BLaER1 (cell line): ENCODE results near the gene TMEM61.
"Not testable (repeated sequence)": the region's sequence is repeated elsewhere in the genome, so short reads cannot be mapped to it uniquely, and the experiment has no call there.

ENCODE experiments used
- H3K27ac ChIP-seq: shearing (Covaris generic); formaldehyde crosslinking; 2 replicates; pipeline ENCODE4 v1.8.1; 2022
- H3K27me3 ChIP-seq: shearing (Covaris generic); formaldehyde crosslinking; 2 replicates; pipeline ENCODE4 v1.8.1; 2022
- H3K36me3 ChIP-seq: shearing (Covaris generic); formaldehyde crosslinking; 2 replicates; pipeline ENCODE4 v1.8.1; 2022
- H3K4me1 ChIP-seq: shearing (Covaris generic); formaldehyde crosslinking; 2 replicates; pipeline ENCODE4 v1.8.1; 2022
- H3K4me2 ChIP-seq: shearing (Covaris generic); formaldehyde crosslinking; 2 replicates; pipeline ENCODE4 v1.8.1; 2022
- H3K4me3 ChIP-seq: shearing (Covaris generic); formaldehyde crosslinking; 2 replicates; pipeline ENCODE4 v1.8.1; 2022
- H3K9ac ChIP-seq: shearing (Covaris generic); formaldehyde crosslinking; 2 replicates; pipeline ENCODE4 v1.8.1; 2022
- H3K9me3 ChIP-seq: shearing (Covaris generic); formaldehyde crosslinking; 2 replicates; pipeline ENCODE4 v1.8.1; 2022
- H4K20me1 ChIP-seq: shearing (Covaris generic); formaldehyde crosslinking; 2 replicates; pipeline ENCODE4 v1.8.1; 2022
- Cebpa-rat ChIP-seq: shearing (Covaris generic); IDR thresholded peaks from 2 replicates; pipeline ENCODE4 v1.8.1; 2022

TMEM61 gene

DNA sequence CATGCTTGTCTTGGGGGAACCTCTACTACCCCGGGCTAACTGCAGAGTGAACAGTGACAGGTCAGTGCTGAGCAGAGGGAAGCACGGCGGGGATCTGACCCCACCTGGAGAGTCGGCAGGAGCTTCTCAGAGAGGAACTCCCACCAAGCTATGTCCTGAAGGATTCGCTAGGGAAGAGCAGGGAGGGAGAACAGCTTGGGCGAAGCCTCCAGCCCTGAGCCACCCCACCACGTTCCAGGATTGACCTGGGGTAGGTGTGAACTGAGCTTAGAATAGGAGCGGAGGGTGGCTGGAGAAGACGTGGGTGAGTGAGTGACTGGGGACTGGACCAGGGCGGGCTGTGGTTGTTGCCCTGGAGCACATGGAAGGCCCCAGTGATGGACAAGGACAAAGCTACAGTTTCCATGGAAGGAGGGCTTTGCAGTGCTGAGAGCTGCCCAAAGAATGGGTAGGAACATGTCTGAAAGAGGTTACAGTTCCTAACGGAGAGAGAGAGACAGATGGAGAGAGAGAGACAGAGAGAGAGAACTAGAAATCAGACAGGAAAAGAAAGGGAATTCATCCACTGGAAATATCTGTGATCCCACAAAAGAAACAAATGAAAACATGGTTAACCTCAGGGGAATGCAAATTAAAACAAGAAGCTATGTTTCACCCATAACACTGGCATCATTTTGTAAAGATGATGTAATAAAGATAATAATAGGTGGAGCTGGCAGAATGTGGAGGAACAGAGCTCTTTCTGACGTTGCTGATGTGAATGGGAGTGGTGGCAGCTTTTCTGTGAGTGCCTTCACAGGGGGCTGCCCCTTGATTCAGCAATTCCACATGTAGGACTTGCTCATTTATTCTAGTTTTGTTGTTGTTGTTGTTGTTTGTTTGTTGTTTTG is 35.5 kb downstream of the TMEM61 start:
- no peaks in the 10 kb centered on the region for H3K27me3 ChIP-seq
- no peak overlapping the region for H3K4me2 ChIP-seq
- H3K4me1 ChIP-seq, result no peaks in the 10 kb centered on the region
- no peak overlapping the region for H3K9ac ChIP-seq
- TF ChIP-seq Cebpa-rat, result no peak
- no peaks in the 10 kb centered on the region for H3K9me3 ChIP-seq
- no peaks in the 10 kb centered on the region for H4K20me1 ChIP-seq
- no peak overlapping the region for H3K27ac ChIP-seq
- no peaks in the 10 kb centered on the region for H3K36me3 ChIP-seq
- H3K4me3 ChIP-seq, result no peak overlapping the region

DNA sequence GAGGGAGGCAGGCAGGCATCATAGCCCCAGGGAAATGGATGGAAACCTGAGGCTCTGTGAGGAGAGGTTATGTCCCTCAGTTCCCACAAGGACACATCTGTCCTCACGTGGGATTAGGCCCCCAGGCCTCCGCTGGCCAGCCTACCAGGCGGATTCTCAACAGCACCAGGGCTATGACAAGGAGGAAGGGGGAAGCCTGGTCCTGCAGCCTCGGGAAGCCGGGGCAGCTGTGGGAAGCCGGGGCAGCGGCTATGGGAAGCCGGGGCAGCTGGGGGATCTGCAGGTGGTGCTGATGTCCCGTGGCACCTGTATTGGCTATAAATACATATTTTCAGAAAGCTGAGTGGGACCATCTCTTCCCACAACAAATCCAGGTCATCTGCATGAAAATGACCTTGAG is 38.0 kb downstream of the TMEM61 start:
- no peak overlapping the region for H3K4me3 ChIP-seq

DNA sequence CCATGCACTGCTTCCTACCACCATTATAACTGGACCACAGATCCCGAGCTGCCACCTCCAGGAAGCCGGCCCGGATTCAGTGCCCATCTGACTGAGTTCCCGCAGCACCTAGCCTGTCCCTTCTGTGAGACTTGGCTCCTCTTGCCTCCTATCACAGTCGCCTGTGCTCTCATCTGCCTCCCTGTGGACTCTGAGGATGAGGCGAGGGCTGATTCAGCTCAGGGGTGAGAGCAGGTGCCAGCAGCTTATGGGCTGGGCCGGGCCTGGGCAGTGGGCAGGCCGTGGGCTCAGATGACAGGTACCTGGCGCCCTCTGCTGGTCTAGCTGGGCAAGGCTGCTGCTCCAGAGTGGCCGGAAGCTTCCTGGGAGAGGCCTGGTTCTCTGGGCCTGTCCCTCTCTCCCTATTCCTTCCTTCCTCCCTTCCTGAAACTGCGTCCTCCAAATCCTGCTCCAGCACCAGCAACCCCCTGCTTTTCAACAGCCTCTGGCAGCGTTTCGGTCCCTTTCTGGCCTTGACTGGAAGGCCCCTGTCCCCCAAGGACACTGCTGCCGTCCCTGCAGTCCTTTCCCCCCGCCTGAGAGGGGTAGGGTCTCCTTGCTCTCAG is 41.6 kb downstream of the TMEM61 start:
- Histone ChIP-seq H3K4me3 (no peak overlapping the region), H3K36me3 (no peaks in the 10 kb centered on the region), H4K20me1 (no peaks in the 10 kb centered on the region), H3K9me3 (no peaks in the 10 kb centered on the region), H3K9ac (no peak overlapping the region), H3K27me3 (no peaks in the 10 kb centered on the region), H3K4me2 (no peak overlapping the region), H3K4me1 (no peaks in the 10 kb centered on the region), H3K27ac (no peak overlapping the region)
- TF ChIP-seq Cebpa-rat, result no peak

More for the DNA sequence above, 38.0 kb downstream of the TMEM61 start:
- Histone ChIP-seq H3K9me3 (no peaks in the 10 kb centered on the region), H3K27ac (no peak overlapping the region), H3K4me1 (no peaks in the 10 kb centered on the region), H4K20me1 (no peaks in the 10 kb centered on the region), H3K36me3 (no peaks in the 10 kb centered on the region), H3K9ac (no peak overlapping the region), H3K27me3 (no peaks in the 10 kb centered on the region), H3K4me2 (no peak overlapping the region)
- no peak for TF ChIP-seq Cebpa-rat

DNA sequence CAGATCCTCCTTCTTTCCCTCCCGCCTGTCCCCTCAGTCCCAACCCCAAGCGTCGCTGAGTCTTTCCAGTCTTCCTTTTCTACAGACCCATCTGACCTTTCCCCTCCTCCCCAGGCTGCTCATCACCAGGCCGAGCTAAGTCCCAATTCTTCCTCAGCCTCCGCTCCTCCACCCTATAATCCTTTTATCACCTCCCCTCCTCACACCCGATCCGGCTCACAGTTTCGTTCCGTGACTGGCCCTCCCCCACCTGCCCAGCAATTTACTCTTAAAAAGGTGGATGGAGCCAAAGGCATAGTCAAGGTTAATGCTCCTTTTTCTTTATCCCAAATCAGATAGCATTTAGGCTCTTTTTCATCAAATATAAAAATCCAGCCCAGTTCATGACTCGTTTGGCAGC is 43.7 kb downstream of the TMEM61 start:
- not testable (repeated sequence) for H3K36me3 ChIP-seq, H3K27ac ChIP-seq, H4K20me1 ChIP-seq, H3K4me1 ChIP-seq, H3K4me3 ChIP-seq, H3K27me3 ChIP-seq, H3K9ac ChIP-seq, H3K9me3 ChIP-seq, H3K4me2 ChIP-seq

DNA sequence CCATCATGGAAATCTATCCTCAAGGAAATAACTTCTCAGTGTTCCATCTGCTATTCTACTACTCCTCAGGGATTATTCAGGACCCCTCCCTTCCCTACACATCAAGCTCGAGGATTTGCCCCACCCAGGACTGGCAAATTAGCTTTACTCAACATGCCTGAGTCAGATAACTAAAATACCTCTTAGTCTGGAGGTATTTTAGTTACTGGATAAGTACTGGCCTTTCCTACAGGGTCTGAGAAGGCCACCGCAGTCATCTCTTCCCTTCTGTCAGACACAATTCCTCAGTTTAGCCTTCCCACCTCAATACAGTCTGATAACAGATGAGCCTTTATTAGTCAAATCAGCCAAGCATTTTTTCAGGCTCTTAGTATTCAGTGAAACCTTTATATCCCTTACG is 46.3 kb downstream of the TMEM61 start:
- H3K27me3 ChIP-seq, H3K36me3 ChIP-seq, H3K4me1 ChIP-seq, H4K20me1 ChIP-seq, H3K9ac ChIP-seq, H3K4me2 ChIP-seq, H3K27ac ChIP-seq, H3K4me3 ChIP-seq, H3K9me3 ChIP-seq: not testable (repeated sequence)

DNA sequence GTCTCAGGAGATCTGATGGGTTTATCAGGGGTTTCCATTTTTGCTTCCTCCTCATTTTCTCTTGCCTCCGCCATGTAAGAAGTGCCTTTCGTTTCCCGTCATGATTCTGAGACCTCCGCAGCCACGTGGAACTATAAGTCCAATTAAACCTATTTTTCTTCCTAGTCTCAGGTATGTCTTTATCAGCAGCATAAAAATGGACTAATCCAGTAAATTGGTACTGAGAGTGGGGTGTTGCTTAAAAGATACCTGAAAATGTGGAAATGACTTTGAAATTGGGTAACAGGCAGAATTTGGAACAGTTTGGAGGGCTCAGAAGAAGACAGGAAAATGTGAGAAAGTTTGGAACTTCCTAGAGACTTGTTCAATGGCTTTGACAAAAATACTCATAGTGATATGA is 50.7 kb downstream of the TMEM61 start:
- H3K4me2 ChIP-seq, H3K27me3 ChIP-seq, H3K9ac ChIP-seq, H3K36me3 ChIP-seq, H4K20me1 ChIP-seq, H3K4me3 ChIP-seq, H3K9me3 ChIP-seq, H3K27ac ChIP-seq, H3K4me1 ChIP-seq: not testable (repeated sequence)

DNA sequence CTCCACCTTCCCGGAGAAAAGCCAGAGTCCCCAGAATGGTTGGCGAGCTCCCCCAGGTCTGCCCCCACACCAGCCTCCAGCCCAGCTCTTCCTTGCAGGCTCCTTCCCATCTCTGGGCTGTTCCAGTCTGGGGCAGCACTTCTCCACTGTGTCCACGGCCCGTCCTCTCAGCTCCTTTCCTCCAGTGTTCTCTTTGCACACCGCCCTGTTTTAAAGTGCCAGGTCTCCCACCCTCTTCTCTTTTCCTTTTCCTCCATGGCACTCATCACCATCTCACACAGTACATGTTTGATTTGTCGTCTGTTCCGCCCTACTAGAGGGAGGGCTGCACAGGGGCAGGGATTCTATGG is 52.8 kb downstream of the TMEM61 start:
- no peak for TF ChIP-seq Cebpa-rat
- H3K27ac ChIP-seq, result no peak overlapping the region
- no peaks in the 10 kb centered on the region for H3K27me3 ChIP-seq
- H4K20me1 ChIP-seq, result no peaks in the 10 kb centered on the region
- H3K9ac ChIP-seq, result no peak overlapping the region
- no peak overlapping the region for H3K4me3 ChIP-seq
- H3K4me2 ChIP-seq, result no peak overlapping the region
- H3K4me1 ChIP-seq, result no peaks in the 10 kb centered on the region
- H3K36me3 ChIP-seq, result no peaks in the 10 kb centered on the region
- 0 out of 2 replicates have a peak, but pooled peaks cover 3% of the 10 kb centered on the region for H3K9me3 ChIP-seq

DNA sequence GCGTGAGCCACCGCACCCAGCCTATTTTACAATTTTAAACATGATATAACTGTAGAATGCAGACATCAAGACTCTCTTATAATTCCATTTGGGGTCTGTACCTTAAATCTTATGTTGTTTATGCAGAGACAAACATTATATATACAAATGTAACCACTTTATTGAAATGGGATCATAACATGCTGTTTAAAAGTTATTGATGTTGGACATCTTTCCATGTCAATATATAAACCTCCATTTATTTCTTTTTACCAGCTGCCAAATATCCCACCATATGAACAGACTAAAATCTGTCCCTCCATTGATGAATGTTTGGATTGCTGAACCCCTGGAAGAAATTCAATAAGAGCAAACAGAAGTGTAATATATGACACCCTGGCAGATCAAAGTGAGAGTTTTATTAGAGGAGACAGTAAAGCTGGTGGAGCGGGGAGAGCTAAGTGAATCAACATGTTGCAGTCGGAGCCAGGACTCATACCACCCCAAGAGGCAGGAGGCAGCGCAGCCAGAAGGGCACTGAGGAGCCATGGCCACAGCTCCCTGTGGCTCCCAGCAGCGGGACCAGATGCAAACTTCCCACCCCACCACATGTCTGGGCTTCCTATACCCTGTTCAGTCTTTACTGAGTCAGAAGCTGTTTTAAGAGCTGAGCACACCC is 54.2 kb downstream of the TMEM61 start:
- 0 out of 2 replicates have a peak, but pooled peaks cover 3% of the 10 kb centered on the region for H3K9me3 ChIP-seq
- no peak overlapping the region for H3K27ac ChIP-seq
- no peak overlapping the region for H3K4me3 ChIP-seq
- H3K27me3 ChIP-seq, result no peaks in the 10 kb centered on the region
- H3K36me3 ChIP-seq, result no peaks in the 10 kb centered on the region
- H3K4me2 ChIP-seq, result no peak overlapping the region
- H3K9ac ChIP-seq, result no peak overlapping the region
- no peak for TF ChIP-seq Cebpa-rat
- H3K4me1 ChIP-seq, result no peaks in the 10 kb centered on the region
- H4K20me1 ChIP-seq, result no peaks in the 10 kb centered on the region

DNA sequence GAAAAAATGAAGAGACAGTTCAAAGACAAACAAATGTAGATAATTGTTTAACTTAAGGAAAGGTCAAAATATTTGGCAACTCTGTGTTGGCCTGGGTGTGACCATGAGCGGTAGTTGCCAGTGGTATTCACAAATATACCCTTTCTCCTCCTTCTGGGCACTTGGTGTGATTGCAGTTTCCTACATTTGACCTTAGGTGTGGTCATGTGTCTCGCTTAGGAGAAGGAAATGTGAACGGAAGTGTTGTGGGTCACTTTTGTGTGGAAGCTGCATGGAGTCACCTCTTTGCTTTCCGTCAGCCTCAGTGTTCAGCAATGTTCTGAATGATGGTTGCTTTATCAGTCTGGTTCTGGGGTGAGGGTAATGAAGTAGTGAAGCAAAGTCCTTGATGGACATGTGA is 55.5 kb downstream of the TMEM61 start:
- H3K27me3 ChIP-seq, result no peaks in the 10 kb centered on the region

More for the DNA sequence above, 55.5 kb downstream of the TMEM61 start:
- Histone ChIP-seq H3K36me3 (no peaks in the 10 kb centered on the region), H3K4me1 (no peaks in the 10 kb centered on the region), H3K9ac (no peak overlapping the region), H3K9me3 (0 out of 2 replicates have a peak, but pooled peaks cover 3% of the 10 kb centered on the region), H4K20me1 (no peaks in the 10 kb centered on the region), H3K27ac (no peak overlapping the region), H3K4me3 (no peak overlapping the region), H3K4me2 (no peak overlapping the region)
- TF ChIP-seq Cebpa-rat, result no peak
